Heart right ventricle (tissue), 16 donors: ENCODE data around the gene ADD3. TPM values are rescaled to one million over a fixed set of nuclear protein-coding genes. Genes with fewer than 3 reads are reported as not detected.
A peak's percentile ranks its signal among the peaks of the same experiment; 100 is the strongest.

Experiments
- ATAC-seq, 8 donors: fragments of 200-7000 bp; cut with Tn5 transposase; one replicate each; pipeline ENCODE4 v1.9.1; 2020; ENCODE audit warnings: mild to moderate bottlenecking in 8 of 8, moderate library complexity in 8 of 8, moderate number of reproducible peaks in 1 of 8
- DNase-seq, 2 donors: peaks; one replicate each; pipeline ENCODE4 v3.0.0-alpha.2; 2020
- H3K27ac ChIP-seq, 10 donors: fragments of 200-600 bp; sonication (generic) in 2 of 10; one replicate each; pipeline versions ENCODE4 v1.5.0 to v1.8.0; 2020 to 2022; ENCODE audit warnings: mild to moderate bottlenecking in 3 of 10
- H3K27me3 ChIP-seq, 7 donors: fragments of 200-600 bp; one replicate each; pipeline ENCODE4 v1.8.0; 2021 to 2022; ENCODE audit warnings: mild to moderate bottlenecking in 2 of 7
- H3K36me3 ChIP-seq, 9 donors: fragments of 200-600 bp; sonication (generic) in 1 of 9; one replicate each; pipeline versions ENCODE4 v1.5.0 to v1.8.0; 2020 to 2022; ENCODE audit warnings: mild to moderate bottlenecking in 2 of 9
- H3K4me1 ChIP-seq, 9 donors: fragments of 200-600 bp; sonication (generic) in 1 of 9; one replicate each; pipeline versions ENCODE4 v1.5.0 to v1.8.0; 2020 to 2022; ENCODE audit warnings: mild to moderate bottlenecking in 4 of 9
- H3K4me3 ChIP-seq, 10 donors: fragments of 200-600 bp; sonication (generic) in 2 of 10; one replicate each; pipeline versions ENCODE4 v1.5.0 to v1.8.0; 2020 to 2022; ENCODE audit warnings: mild to moderate bottlenecking in 7 of 10, moderate library complexity in 2 of 10
- H3K9me3 ChIP-seq, 11 donors: fragments of 200-600 bp in 10 of 11; sonication (generic) in 2 of 11; one replicate each; pipeline versions ENCODE4 v1.5.0 to v1.8.0; 2013 to 2022; ENCODE audit warnings: mild to moderate bottlenecking in 2 of 11, control low read depth in 1 of 11, moderate library complexity in 1 of 11
- WGBS, 2 donors: extraction: QIAGEN DNeasy Blood & Tissue Kit; methylation state at CpG; one replicate each; pipeline ENCODE4 v1.1.7; 2013; ENCODE audit warnings: inconsistent platforms in 1 of 2; 5-methylcytosine and 5-hydroxymethylcytosine counted together
- intact Hi-C, 10 donors: fragments of 100-400 bp; cut with DNase I; formaldehyde crosslinking; loops; one replicate each; pipeline versions ENCODE4 v1.11.1 to v1.14.2; 2022
- polyA plus RNA-seq, 2 donors: library from polyadenylated mRNA; stranded (reverse); fragments of 200-250 nt; gene quantifications; one replicate each; pipeline ENCODE4 v1.2.3, GENCODE V29; 2013
- total RNA-seq, 10 donors: library from RNA; stranded (reverse); fragmentation: NEBNext Ultra II Directional in 3 of 10; extraction: Animal tissue kit (Norgen Biotek cat#: 25700) in 3 of 10; gene quantifications; one replicate each; pipeline versions ENCODE4 v1.2.1 to v1.2.4, GENCODE V29; 2021 to 2023
- TF ChIP-seq, protein P1 (sequence below), 9 donors: fragments of 200-600 bp; sonication (generic) in 2 of 9; IDR thresholded peaks; one replicate each; pipeline versions ENCODE4 v1.5.0 to v1.8.0; 2021 to 2022; ENCODE audit warnings: antibody characterized with exemption in 9 of 9, mild to moderate bottlenecking in 5 of 9, moderate library complexity in 1 of 9
- donor health status: Arrhythmogenic right ventricular cardiomyopathy.
- donor health status: ischemic (EF 13 %, LVEDD 7.1; RV severe dilation, severe dysfunction).
- donor health status: healthy with polysubstance abuse.
- donor health status: DM: no; HTN: yes; CAD: no.
- donor health status: DM: no; HTN: no; CAD: no.
- donor health status: ischemic (EF 25% LVEDD 6.9; RV normal size, moderate dysfunction).
- donor health status: ischemic (EF 25% LVEDD 5.7; RV mildly dilated, moderate dysfunction).
- donor health status: healthy.
- donor health status: DM: yes; HTN: yes; CAD: no.
- donor health status: Ischemic cardiomyopathy.
- donor health status: ischemic (EF 35%, LVEDD 5.7; RV mildly dilated, moderate dysfunction).
- donor health status: nonischemic (EF 11% LVEDD 7.7; RV severe dilation, severe dysfunction).
- donor health status: DM: yes; HTN: yes; CAD: no.
- donor health status: PGD.
- donor health status: ischemic (EF 29% LVEDD 5.4; RV normal size, mild dysfunction).
- donor health status: nonischemic (EF 23%, LVEDD 6.1; RV moderate dilation, normal function).

Gene ADD3
- total and polyA plus RNA-seq, 12 donors = 28.0 to 106 (median 87.8) TPM

DNA sequence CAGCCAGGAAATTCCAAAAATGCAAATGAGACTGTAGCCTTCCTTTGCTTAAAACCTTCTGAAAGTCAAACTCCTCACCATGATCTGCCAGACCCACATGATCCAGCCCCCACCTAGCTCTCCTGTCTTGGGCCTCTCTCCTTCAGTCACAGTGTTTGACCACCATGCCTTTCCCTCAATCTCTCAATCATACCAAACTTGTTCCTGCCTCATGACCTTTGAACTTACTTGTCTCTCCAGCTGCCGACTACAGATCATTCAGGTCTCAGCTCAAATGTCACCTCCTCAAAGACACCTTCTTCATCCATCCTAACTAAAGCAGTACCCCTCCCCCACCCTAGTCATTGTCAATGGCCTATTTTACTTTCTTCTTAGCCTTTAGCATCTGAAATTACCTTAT, 9.3 kb upstream of the ADD3 start:
- Histone ChIP-seq H3K36me3 (no peaks in the 10 kb centered on the region), H3K9me3 (no peaks in the 10 kb centered on the region), H3K4me3 (no peak overlapping the region), H3K27me3 (no peaks in the 10 kb centered on the region), H3K27ac (no peak overlapping the region), H3K4me1 (peaks cover 0 to 23% (median 13%) of the 10 kb centered on the region in 9 donors)
- intact Hi-C loops = no loop called here
- no peak for ATAC-seq
- no peak for DNase-seq
- TF ChIP-seq, protein P1, sequence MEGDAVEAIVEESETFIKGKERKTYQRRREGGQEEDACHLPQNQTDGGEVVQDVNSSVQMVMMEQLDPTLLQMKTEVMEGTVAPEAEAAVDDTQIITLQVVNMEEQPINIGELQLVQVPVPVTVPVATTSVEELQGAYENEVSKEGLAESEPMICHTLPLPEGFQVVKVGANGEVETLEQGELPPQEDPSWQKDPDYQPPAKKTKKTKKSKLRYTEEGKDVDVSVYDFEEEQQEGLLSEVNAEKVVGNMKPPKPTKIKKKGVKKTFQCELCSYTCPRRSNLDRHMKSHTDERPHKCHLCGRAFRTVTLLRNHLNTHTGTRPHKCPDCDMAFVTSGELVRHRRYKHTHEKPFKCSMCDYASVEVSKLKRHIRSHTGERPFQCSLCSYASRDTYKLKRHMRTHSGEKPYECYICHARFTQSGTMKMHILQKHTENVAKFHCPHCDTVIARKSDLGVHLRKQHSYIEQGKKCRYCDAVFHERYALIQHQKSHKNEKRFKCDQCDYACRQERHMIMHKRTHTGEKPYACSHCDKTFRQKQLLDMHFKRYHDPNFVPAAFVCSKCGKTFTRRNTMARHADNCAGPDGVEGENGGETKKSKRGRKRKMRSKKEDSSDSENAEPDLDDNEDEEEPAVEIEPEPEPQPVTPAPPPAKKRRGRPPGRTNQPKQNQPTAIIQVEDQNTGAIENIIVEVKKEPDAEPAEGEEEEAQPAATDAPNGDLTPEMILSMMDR (IDR thresholded peaks at IDR 0.05) = no peak
- 58 to 61% methylated on average over 1 of the region's 1 CpG for WGBS, 2 donors

- no peaks in the 10 kb centered on the region for H3K27me3 ChIP-seq
- H3K4me3 ChIP-seq = no peak overlapping the region
- WGBS, 2 donors = 53 to 65% methylated on average over 2 of the region's 2 CpGs
- intact Hi-C loops = loop anchor here in 7 of 10 donors (10.0 kb wide), 6 partner anchors 78 to 912 kb away; partner anchors contain the start of genes XPNPEP1 (in 4 of the 7), BBIP1 (in 1 of the 7) and SHOC2 (in 1 of the 7)
- no peak for DNase-seq
- no peaks in the 10 kb centered on the region for H3K9me3 ChIP-seq
- peak overlapping the region in 3 of 10 donors; percentile 5 to 53 (median 5) for H3K27ac ChIP-seq
- H3K36me3 ChIP-seq = no peaks in the 10 kb centered on the region
- no peak for ATAC-seq
- peaks cover 0 to 37% (median 23%) of the 10 kb centered on the region in 9 donors for H3K4me1 ChIP-seq
- TF ChIP-seq, protein P1 (IDR thresholded peaks at IDR 0.05) = no peak
These were observed 4.8 kb upstream of the ADD3 start for GRCh38 chr10:110002801-110003523.

DNA sequence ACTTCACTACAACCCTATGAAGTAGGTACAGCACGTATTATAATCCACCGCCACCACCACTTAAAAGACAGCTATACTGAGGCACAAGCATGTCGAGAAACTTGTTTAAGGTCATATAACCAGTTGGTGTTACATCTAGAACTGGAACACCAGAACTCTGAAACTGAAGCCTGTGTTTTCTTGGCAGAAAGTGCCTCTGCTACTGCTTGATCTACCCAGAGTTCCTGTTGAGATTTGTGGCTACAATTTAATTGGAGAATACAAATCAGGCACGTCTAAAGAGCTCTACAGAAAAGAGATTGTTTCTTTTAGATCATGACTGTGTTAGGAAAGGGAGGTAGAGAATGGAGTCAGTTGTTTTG, 4.3 kb upstream of the ADD3 start:
- TF ChIP-seq, protein P1 (IDR thresholded peaks at IDR 0.05) = no peak
- H3K9me3 ChIP-seq = no peaks in the 10 kb centered on the region
- peak overlapping the region in 4 of 10 donors; percentile 1 to 53 (median 5) for H3K27ac ChIP-seq
- WGBS, 2 donors = 42 to 53% methylated on average over 4 of the region's 4 CpGs
- ATAC-seq (no peak), DNase-seq (no peak)
- H3K36me3 ChIP-seq = no peaks in the 10 kb centered on the region
- intact Hi-C loops = loop anchor here in 7 of 10 donors (10.0 kb wide), 6 partner anchors 79 to 911 kb away; partner anchors contain the start of genes XPNPEP1 (in 4 of the 7), BBIP1 (in 1 of the 7) and SHOC2 (in 1 of the 7)
- H3K4me1 ChIP-seq = peaks cover 0 to 37% (median 23%) of the 10 kb centered on the region in 9 donors
- no peaks in the 10 kb centered on the region for H3K27me3 ChIP-seq
- no peak overlapping the region for H3K4me3 ChIP-seq

DNA sequence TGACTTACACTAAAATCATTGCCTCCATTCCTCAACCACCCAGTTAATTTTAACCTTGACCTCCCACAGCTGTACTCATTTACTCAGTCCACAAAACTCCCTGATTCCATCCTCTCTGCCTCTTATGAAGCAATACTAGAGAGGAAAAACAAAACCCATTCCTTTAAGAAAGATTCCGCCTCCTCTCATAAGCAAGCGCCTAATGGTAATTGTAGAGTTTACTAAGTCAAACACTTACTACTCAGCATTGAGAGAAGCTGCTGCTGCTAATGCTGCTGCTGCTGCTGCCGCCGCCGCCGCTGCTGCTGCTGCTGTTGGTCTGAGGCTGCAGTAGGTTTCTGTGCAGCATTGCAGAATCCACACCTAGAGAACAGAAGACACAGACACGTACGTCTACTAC, 2.1 kb upstream of the ADD3 start:
- H3K36me3 ChIP-seq = no peaks in the 10 kb centered on the region
- ATAC-seq = no peak
- 11 to 17% methylated on average over 8 of the region's 8 CpGs for WGBS, 2 donors
- H3K4me1 ChIP-seq = peaks cover 0 to 57% (median 41%) of the 10 kb centered on the region in 9 donors
- TF ChIP-seq, protein P1 (IDR thresholded peaks at IDR 0.05) = no peak
- H3K27ac ChIP-seq = peak overlapping the region; percentile 20 to 99 (median 96)
- no peaks in the 10 kb centered on the region for H3K27me3 ChIP-seq
- peak in 1 of 2 donors; percentile 40 for DNase-seq
- H3K9me3 ChIP-seq = no peaks in the 10 kb centered on the region
- intact Hi-C loops = loop anchor here in 7 of 10 donors (2.0 to 10.0 kb wide), 19 partner anchors 38 to 909 kb away; partner anchors contain the start of genes XPNPEP1 (in 4 of the 7), BBIP1 (in 1 of the 7) and SHOC2 (in 1 of the 7)
- H3K4me3 ChIP-seq = peak overlapping the region; percentile 18 to 99 (median 96)
